ENCODE results near the gene DRAM2. TPM values are rescaled to one million over a fixed set of nuclear protein-coding genes. Genes with fewer than 3 reads are reported as not detected.

Gene DRAM2
- total RNA-seq, 4 donors from 2014 or later, result 26.5 to 105 (median 51.7) TPM

DNA sequence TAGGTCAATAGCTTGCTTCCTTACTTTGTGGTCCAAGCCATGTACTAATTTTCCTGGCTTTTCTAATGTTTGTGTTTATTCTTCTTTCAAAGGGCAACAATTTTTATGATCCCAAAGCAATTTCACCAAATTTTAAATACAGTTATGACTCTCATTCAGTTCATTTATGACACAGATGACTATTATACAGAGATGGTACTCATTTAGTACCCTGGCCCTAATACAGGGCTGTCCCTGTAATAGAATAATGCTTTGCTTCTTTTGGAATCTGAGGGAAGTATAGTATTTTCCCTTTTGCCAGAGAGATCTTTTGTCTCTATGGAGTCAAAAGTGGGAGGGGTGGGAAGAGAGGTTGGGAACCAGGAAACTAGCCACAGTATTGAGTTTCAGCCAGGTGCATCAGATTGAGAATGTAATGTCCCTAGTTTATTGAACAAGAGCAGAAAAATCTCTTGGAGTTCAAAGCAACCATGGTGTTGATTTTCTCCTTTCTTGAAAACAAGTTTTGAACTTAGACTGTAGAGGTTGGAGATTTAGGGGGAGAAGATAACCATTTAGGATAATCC is 40.2 kb upstream of the DRAM2 start:
- Histone ChIP-seq H3K27me3 (no peaks in the 10 kb centered on the region), H3K36me3 (peaks cover 14 to 23% of the 10 kb centered on the region in 2 donors), H3K4me1 (no peaks in the 10 kb centered on the region), H3K9me3 (no peaks in the 10 kb centered on the region), H3K27ac (no peak overlapping the region), H3K4me3 (replicated peaks in 1 of 3) (no peak overlapping the region)
- no peak for DNase-seq
- TF ChIP-seq, protein P1, sequence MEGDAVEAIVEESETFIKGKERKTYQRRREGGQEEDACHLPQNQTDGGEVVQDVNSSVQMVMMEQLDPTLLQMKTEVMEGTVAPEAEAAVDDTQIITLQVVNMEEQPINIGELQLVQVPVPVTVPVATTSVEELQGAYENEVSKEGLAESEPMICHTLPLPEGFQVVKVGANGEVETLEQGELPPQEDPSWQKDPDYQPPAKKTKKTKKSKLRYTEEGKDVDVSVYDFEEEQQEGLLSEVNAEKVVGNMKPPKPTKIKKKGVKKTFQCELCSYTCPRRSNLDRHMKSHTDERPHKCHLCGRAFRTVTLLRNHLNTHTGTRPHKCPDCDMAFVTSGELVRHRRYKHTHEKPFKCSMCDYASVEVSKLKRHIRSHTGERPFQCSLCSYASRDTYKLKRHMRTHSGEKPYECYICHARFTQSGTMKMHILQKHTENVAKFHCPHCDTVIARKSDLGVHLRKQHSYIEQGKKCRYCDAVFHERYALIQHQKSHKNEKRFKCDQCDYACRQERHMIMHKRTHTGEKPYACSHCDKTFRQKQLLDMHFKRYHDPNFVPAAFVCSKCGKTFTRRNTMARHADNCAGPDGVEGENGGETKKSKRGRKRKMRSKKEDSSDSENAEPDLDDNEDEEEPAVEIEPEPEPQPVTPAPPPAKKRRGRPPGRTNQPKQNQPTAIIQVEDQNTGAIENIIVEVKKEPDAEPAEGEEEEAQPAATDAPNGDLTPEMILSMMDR (IDR thresholded peaks at IDR 0.05), result no peak
- no peak for TF ChIP-seq POLR2A (IDR thresholded peaks at IDR 0.05)
- intact Hi-C loops (cut with DNase I), result no loop called here

DNA sequence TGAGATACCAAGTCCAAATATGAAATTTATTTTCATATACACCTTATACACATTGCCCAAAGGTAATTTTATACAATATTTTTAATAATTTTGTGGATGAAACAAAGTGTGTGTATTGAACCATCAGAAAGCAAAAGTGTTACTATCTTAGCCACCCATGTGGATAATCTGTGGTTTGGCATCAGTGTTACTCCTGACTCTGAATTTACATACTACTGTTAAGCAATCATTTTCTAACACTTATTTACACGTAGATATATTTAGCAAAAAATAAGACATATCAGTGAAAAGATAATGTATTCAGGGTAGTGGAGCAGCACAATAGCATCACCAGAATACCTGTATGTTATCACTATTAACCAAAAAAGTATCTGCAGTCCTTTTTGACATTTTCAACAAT is 36.8 kb upstream of the DRAM2 start:
- TF ChIP-seq, protein P1 (IDR thresholded peaks at IDR 0.05), result no peak
- no peak for TF ChIP-seq POLR2A (IDR thresholded peaks at IDR 0.05)
- Histone ChIP-seq H3K9me3 (no peaks in the 10 kb centered on the region), H3K27ac (no peak overlapping the region), H3K4me3 (replicated peaks in 1 of 3) (no peak overlapping the region), H3K27me3 (no peaks in the 10 kb centered on the region), H3K4me1 (no peaks in the 10 kb centered on the region), H3K36me3 (peaks cover 8 to 11% of the 10 kb centered on the region in 2 donors)
- WGBS, 2 donors, result 83 to 90% methylated on average over 1 of the region's 1 CpG
- DNase-seq, result no peak
- intact Hi-C loops (cut with DNase I), result no loop called here

DNA sequence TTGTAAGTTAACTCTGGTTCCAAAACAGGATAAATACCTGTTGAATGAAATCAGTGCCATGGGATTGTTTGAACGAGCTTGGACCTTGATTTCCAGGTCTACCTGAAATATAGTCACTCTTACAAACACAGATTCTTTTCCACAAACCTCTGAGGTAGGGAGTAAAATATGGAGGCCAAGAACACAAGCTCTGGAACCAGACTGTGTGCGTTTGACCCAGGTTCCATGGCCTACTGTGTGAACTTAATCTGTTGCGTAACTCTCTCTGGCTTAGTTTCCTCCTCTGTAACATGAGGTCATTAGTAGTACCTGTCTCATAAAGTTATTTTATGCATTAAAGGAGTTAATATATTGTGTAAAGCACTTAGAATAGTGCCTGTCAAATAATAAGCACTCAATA is 35.5 kb upstream of the DRAM2 start:
- Histone ChIP-seq H3K4me3 (replicated peaks in 1 of 3) (no peak overlapping the region), H3K36me3 (peaks cover 8 to 11% of the 10 kb centered on the region in 2 donors), H3K4me1 (no peaks in the 10 kb centered on the region), H3K9me3 (no peaks in the 10 kb centered on the region), H3K27me3 (no peaks in the 10 kb centered on the region), H3K27ac (no peak overlapping the region)
- 94% methylated on average over 3 of the region's 3 CpGs for WGBS, 2 donors
- no peak for DNase-seq
- TF ChIP-seq POLR2A (IDR thresholded peaks at IDR 0.05), result no peak
- TF ChIP-seq, protein P1 (IDR thresholded peaks at IDR 0.05), result no peak
- intact Hi-C loops (cut with DNase I), result no loop called here

DNA sequence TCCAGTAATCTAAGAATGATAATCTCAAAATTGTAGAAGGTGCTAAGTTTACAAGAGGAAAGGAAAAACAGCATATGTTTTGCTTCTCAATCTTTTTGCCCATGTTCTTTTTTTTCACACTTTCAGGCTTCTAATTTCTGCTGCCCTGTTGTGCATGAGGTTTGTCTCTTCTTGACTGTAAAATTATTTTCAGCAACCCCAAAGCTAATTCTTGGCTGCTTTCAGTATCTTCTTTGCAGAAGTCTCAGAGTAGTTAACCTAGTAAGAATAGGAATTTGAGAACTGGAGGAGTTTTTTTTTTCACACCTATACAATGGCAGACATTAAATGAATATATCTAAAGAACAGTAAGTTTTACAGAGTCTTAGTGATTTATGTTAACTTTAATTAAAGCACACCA is 34.2 kb upstream of the DRAM2 start:
- intact Hi-C loops (cut with DNase I), result no loop called here
- no peaks in the 10 kb centered on the region for H3K4me1 ChIP-seq
- no peaks in the 10 kb centered on the region for H3K27me3 ChIP-seq
- peaks cover 8 to 11% of the 10 kb centered on the region in 2 donors for H3K36me3 ChIP-seq
- no peak for TF ChIP-seq POLR2A (IDR thresholded peaks at IDR 0.05)
- TF ChIP-seq, protein P1 (IDR thresholded peaks at IDR 0.05), result no peak
- no peaks in the 10 kb centered on the region for H3K9me3 ChIP-seq
- no peak overlapping the region for H3K4me3 ChIP-seq (replicated peaks in 1 of 3)
- DNase-seq, result no peak
- H3K27ac ChIP-seq, result no peak overlapping the region

DNA sequence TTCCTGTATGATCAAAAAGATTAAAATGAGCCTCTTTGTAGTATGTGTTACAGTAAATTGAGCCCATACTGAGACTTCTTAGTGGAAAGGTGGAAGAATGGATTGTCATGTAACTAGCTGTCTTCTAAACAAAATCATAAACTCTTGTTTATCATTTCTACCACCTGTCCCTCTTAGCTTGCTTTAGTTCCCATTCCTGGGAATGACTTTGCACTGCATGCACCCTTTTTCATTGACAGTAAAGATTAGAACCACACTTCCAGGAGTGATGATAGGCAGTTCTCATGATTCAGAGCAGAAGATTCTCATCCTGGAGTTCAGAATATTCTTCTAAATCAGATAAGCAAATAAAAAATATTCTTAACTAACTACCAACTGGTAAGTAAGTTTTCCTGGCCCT is 32.6 kb upstream of the DRAM2 start:
- no peak for TF ChIP-seq POLR2A (IDR thresholded peaks at IDR 0.05)
- TF ChIP-seq, protein P1 (IDR thresholded peaks at IDR 0.05), result no peak
- no peaks in the 10 kb centered on the region for H3K4me1 ChIP-seq
- H3K4me3 ChIP-seq (replicated peaks in 1 of 3), result no peak overlapping the region
- no peaks in the 10 kb centered on the region for H3K9me3 ChIP-seq
- intact Hi-C loops (cut with DNase I), result no loop called here
- H3K27me3 ChIP-seq, result no peaks in the 10 kb centered on the region
- peaks cover 8 to 11% of the 10 kb centered on the region in 2 donors for H3K36me3 ChIP-seq
- no peak for DNase-seq
- H3K27ac ChIP-seq, result no peak overlapping the region
